ENCODE data around the gene INHBC.

The INHBC gene

GRCh38 chr12:57434517-57435223, at the start of gene INHBC:
Gene INHBC, plus strand, starts transcription at chr12:57434784. Its CDS starts 103 bp downstream, at chr12:57434887.
- no peak within 1 kb of the TSS for H3K27ac ChIP-seq
- DNase-seq (ENCODE audit: low spot score), result no peak
- no peak within 1 kb of the TSS for H3K4me3 ChIP-seq
- TF ChIP-seq CTCF (IDR thresholded peaks at IDR 0.05), result no peak

- DNase-seq (ENCODE audit: low spot score), result no peak
- H3K4me3 ChIP-seq, result no peak overlapping the region
- TF ChIP-seq CTCF (IDR thresholded peaks at IDR 0.05), result no peak
- no peak overlapping the region for H3K27ac ChIP-seq
Measured at GRCh38 chr12:57385586-57385985, 49.0 kb upstream of the INHBC start.

- TF ChIP-seq CTCF (IDR thresholded peaks at IDR 0.05), result no peak
- Histone ChIP-seq H3K4me3 (no peak overlapping the region), H3K27ac (no peak overlapping the region)
- DNase-seq (ENCODE audit: low spot score), result no peak
Measured at GRCh38 chr12:57386187-57386720, 48.3 kb upstream of the INHBC start.

- no peak for DNase-seq (ENCODE audit: low spot score)
- no peak for TF ChIP-seq CTCF (IDR thresholded peaks at IDR 0.05)
- H3K27ac ChIP-seq, result no peak overlapping the region
- H3K4me3 ChIP-seq, result no peak overlapping the region
Measured at GRCh38 chr12:57388425-57388824, 46.2 kb upstream of the INHBC start.

GRCh38 chr12:57389033-57389432, 45.6 kb upstream of the INHBC start:
- Histone ChIP-seq H3K4me3 (no peak overlapping the region), H3K27ac (no peak overlapping the region)
- no peak for DNase-seq (ENCODE audit: low spot score)
- TF ChIP-seq CTCF (IDR thresholded peaks at IDR 0.05), result no peak

GRCh38 chr12:57390174-57390573, 44.4 kb upstream of the INHBC start:
- no peak overlapping the region for H3K4me3 ChIP-seq
- H3K27ac ChIP-seq, result no peak overlapping the region
- DNase-seq (ENCODE audit: low spot score), result no peak
- TF ChIP-seq CTCF (IDR thresholded peaks at IDR 0.05), result no peak

GRCh38 chr12:57395121-57395520, 39.5 kb upstream of the INHBC start:
- Histone ChIP-seq H3K4me3 (no peak overlapping the region), H3K27ac (no peak overlapping the region)
- TF ChIP-seq CTCF (IDR thresholded peaks at IDR 0.05), result no peak
- DNase-seq (ENCODE audit: low spot score), result no peak
